HepG2 (cell line): ENCODE measurements around the gene SLC17A5. TPM values are rescaled to one million over a fixed set of nuclear protein-coding genes. Genes with fewer than 3 reads are reported as not detected.

Experiments used
- ADNP ChIP-seq: sonication (generic); formaldehyde crosslinking; IDR thresholded peaks from 2 replicates; pipeline ENCODE4 v1.4.0; 2020; ENCODE audit warnings: missing genetic modification reagents
- CHD2 ChIP-seq: IDR thresholded peaks from 2 replicates; pipeline ENCODE4 v1.6.1; 2011; ENCODE audit warnings: low read depth, low read length, improper control_type of control experiment
- CSRNP1 ChIP-seq: sonication (generic); formaldehyde crosslinking; IDR thresholded peaks from 2 replicates; pipeline ENCODE4 v1.8.1; 2023; ENCODE audit warnings: mild to moderate bottlenecking, missing genetic modification reagents
- DPF2 ChIP-seq: sonication (generic); formaldehyde crosslinking; IDR thresholded peaks from 2 replicates; pipeline ENCODE4 v1.4.0; 2020; ENCODE audit warnings: mild to moderate bottlenecking, low read depth, missing genetic modification reagents, borderline replicate concordance
- EHMT2 ChIP-seq: fragments of 200-600 bp; sonication (generic); IDR thresholded peaks from 2 replicates; pipeline ENCODE4 v1.7.0; 2017; ENCODE audit warnings: antibody characterized with exemption, low read depth, low read length, borderline replicate concordance
- FOXJ3 ChIP-seq: sonication (generic); formaldehyde crosslinking; IDR thresholded peaks from 2 replicates; pipeline ENCODE4 v1.4.0; 2020; ENCODE audit warnings: missing genetic modification reagents, mild to moderate bottlenecking, borderline replicate concordance
- FOXM1 ChIP-seq: sonication (generic); formaldehyde crosslinking; IDR thresholded peaks from 2 replicates; pipeline ENCODE4 v1.5.0; 2020; ENCODE audit warnings: missing genetic modification reagents
- HOXA3 ChIP-seq: sonication (generic); formaldehyde crosslinking; IDR thresholded peaks from 2 replicates; pipeline ENCODE4 v1.5.0; 2020; ENCODE audit warnings: missing genetic modification reagents
- IRF9 ChIP-seq: sonication (generic); formaldehyde crosslinking; IDR thresholded peaks from 2 replicates; pipeline ENCODE4 v1.8.0; 2022; ENCODE audit warnings: missing genetic modification reagents, mild to moderate bottlenecking, borderline replicate concordance
- MAX ChIP-seq: IDR thresholded peaks from 2 replicates; pipeline ENCODE4 v1.6.1; 2012; ENCODE audit warnings: inconsistent platforms
- MLX ChIP-seq: IDR thresholded peaks from 2 replicates; pipeline ENCODE4 v1.6.1; 2016
- MTA1 ChIP-seq: sonication (generic); formaldehyde crosslinking; IDR thresholded peaks from 2 replicates; pipeline ENCODE4 v1.4.0; 2020; ENCODE audit warnings: missing genetic modification reagents, mild to moderate bottlenecking, borderline replicate concordance
- MXD3 ChIP-seq: IDR thresholded peaks from 2 replicates; pipeline ENCODE4 v1.6.1; 2016; ENCODE audit warnings: mild to moderate bottlenecking, missing biosample characterization, missing genetic modification reagents
- NFKB2 ChIP-seq: sonication (generic); formaldehyde crosslinking; IDR thresholded peaks from 2 replicates; pipeline ENCODE4 v1.4.0; 2020; ENCODE audit warnings: missing genetic modification reagents, borderline replicate concordance
- RELA ChIP-seq: sonication (generic); formaldehyde crosslinking; IDR thresholded peaks from 2 replicates; pipeline ENCODE4 v1.4.0; 2020; ENCODE audit warnings: missing genetic modification reagents
- RFX3 ChIP-seq: IDR thresholded peaks from 2 replicates; pipeline ENCODE4 v1.6.1; 2016; ENCODE audit warnings: missing biosample characterization, missing genetic modification reagents
- TBL1XR1 ChIP-seq: fragments of 150-350 bp; IDR thresholded peaks from 2 replicates; pipeline ENCODE4 v1.6.1; 2014; ENCODE audit warnings: borderline replicate concordance, low read length; ENCODE audit not compliant: partially characterized antibody
- TEAD3 ChIP-seq: optimal IDR thresholded peaks from 2 replicates; pipeline ENCODE3; 2016; ENCODE audit warnings: borderline replicate concordance
- ZEB1 ChIP-seq: IDR thresholded peaks from 2 replicates; pipeline ENCODE4 v1.6.1; 2012; ENCODE audit warnings: mild to moderate bottlenecking, low read depth, inconsistent platforms; ENCODE audit not compliant: insufficient replicate concordance
- ZNF101 ChIP-seq: sonication (generic); formaldehyde crosslinking; IDR thresholded peaks from 2 replicates; pipeline ENCODE4 v1.4.0; 2020; ENCODE audit warnings: mild to moderate bottlenecking, low read depth, missing genetic modification reagents, borderline replicate concordance
- ZNF326 ChIP-seq: sonication (generic); formaldehyde crosslinking; IDR thresholded peaks from 2 replicates; pipeline ENCODE4 v1.4.0; 2020; ENCODE audit warnings: missing genetic modification reagents, borderline replicate concordance
- ZNF367 ChIP-seq: sonication (generic); formaldehyde crosslinking; IDR thresholded peaks from 2 replicates; pipeline ENCODE4 v1.4.0; 2020; ENCODE audit warnings: missing genetic modification reagents, borderline replicate concordance
- ZNF430 ChIP-seq: sonication (generic); formaldehyde crosslinking; IDR thresholded peaks from 2 replicates; pipeline ENCODE4 v1.9.0; 2021; ENCODE audit warnings: mild to moderate bottlenecking, missing genetic modification reagents
- ZNF496 ChIP-seq: sonication (generic); formaldehyde crosslinking; IDR thresholded peaks from 2 replicates; pipeline ENCODE4 v1.8.1; 2023; ENCODE audit warnings: mild to moderate bottlenecking, moderate library complexity, missing genetic modification reagents; ENCODE audit not compliant: insufficient replicate concordance
- ZNF589 ChIP-seq: sonication (generic); formaldehyde crosslinking; conservative IDR thresholded peaks from 2 replicates; pipeline ENCODE4 v1.8.0; 2022; ENCODE audit warnings: mild to moderate bottlenecking, moderate library complexity, missing genetic modification reagents
- ZNF782 ChIP-seq: sonication (generic); formaldehyde crosslinking; IDR thresholded peaks from 2 replicates; pipeline ENCODE4 v1.4.0; 2020; ENCODE audit warnings: missing genetic modification reagents, mild to moderate bottlenecking, borderline replicate concordance
- ZSCAN31 ChIP-seq: sonication (generic); formaldehyde crosslinking; IDR thresholded peaks from 2 replicates; pipeline ENCODE4 v1.5.0; 2020; ENCODE audit warnings: low read depth, mild to moderate bottlenecking, missing genetic modification reagents
- polyA plus RNA-seq, 8 experiments: library from polyadenylated mRNA; depleted of rRNA in 3 of 8; stranded (reverse) in 7 of 8; unstranded in 1 of 8; fragments of >200 nt; fragmentation: Illumina TruSeq in 4 of 8; extraction: Trizol in 4 of 8; gene quantifications; 2 replicates each; pipeline versions ENCODE4 v1.2.1 to v1.2.3, GENCODE V29; 2011 to 2016; ENCODE audit warnings: low read depth in 4 of 8, missing spikeins in 1 of 8, mixed read lengths in 1 of 8; ENCODE audit not compliant: insufficient read depth in 1 of 8
- total RNA-seq, 5 experiments: library from RNA; depleted of rRNA; stranded (reverse); fragments of >200 nt; fragmentation: Illumina TruSeq; extraction: Trizol; gene quantifications; 2 replicates each; pipeline ENCODE4 v1.2.3, GENCODE V29; 2016; ENCODE audit warnings: low read depth in 1 of 5

Gene SLC17A5
- total and polyA plus RNA-seq, 2 of the 13 experiments (the other 11 are each of a cell fraction or from before 2014, with no cell fraction given) = 18.3 to 20.5 TPM

GRCh38 chr6:73580247-73581149, 73.3 kb downstream of the SLC17A5 start (continued):
- no peak for TF ChIP-seq FOXJ3 (CRISPR knock-in tag)
- no peak for TF ChIP-seq ZNF326 (CRISPR knock-in tag)
- TF ChIP-seq MXD3 (CRISPR knock-in tag) = no peak
- TF ChIP-seq RELA (CRISPR knock-in tag) = no peak
- no peak for TF ChIP-seq CSRNP1 (CRISPR knock-in tag)
- no peak for TF ChIP-seq EHMT2
- TF ChIP-seq RFX3 (CRISPR knock-in tag) = no peak
- TF ChIP-seq ZNF367 (CRISPR knock-in tag) = no peak
- TF ChIP-seq ZNF430 (CRISPR knock-in tag) = no peak; the same call in 1 of the 2 replicates
- TF ChIP-seq ZEB1 = peak; percentile 27
- TF ChIP-seq HOXA3 (CRISPR knock-in tag) = peak; percentile 65
- TF ChIP-seq TBL1XR1 = no peak
- TF ChIP-seq IRF9 (CRISPR knock-in tag) = no peak
- TF ChIP-seq ZNF496 (CRISPR knock-in tag) = no peak
- TF ChIP-seq MAX = peak; percentile 56
- peak; percentile 84 for TF ChIP-seq TEAD3
- no peak for TF ChIP-seq MTA1 (CRISPR knock-in tag)
- TF ChIP-seq ZSCAN31 (CRISPR knock-in tag) = 0 out of 2 replicates have a peak, but pooled peaks have one; percentile 12
- no peak for TF ChIP-seq ADNP (CRISPR knock-in tag)
- TF ChIP-seq NFKB2 = no peak
- no peak for TF ChIP-seq CHD2
- no peak; the same call in 1 of the 2 replicates for TF ChIP-seq MLX (CRISPR knock-in tag)
- no peak for TF ChIP-seq ZNF782 (CRISPR knock-in tag)
- TF ChIP-seq FOXM1 (CRISPR knock-in tag) = no peak
- TF ChIP-seq ZNF101 (CRISPR knock-in tag) = no peak
- TF ChIP-seq DPF2 = peak; percentile 37; the same call in 1 of the 2 replicates
- TF ChIP-seq ZNF589 = no peak
